NCI-H1436 treated with DMSO at 0.1 percent for 48 hours (cell line): ENCODE data around the gene ARAP1.
A peak's percentile ranks its signal among the peaks of the same experiment; 100 is the strongest.
"Not testable (repeated sequence)": the region's sequence is repeated elsewhere in the genome, so short reads cannot be mapped to it uniquely, and the experiment has no call there.

Experiments
- DNase-seq: peaks from one replicate; lab custom pipeline; 2025; lab: John Stamatoyannopoulos, UW

The ARAP1 gene

DNA sequence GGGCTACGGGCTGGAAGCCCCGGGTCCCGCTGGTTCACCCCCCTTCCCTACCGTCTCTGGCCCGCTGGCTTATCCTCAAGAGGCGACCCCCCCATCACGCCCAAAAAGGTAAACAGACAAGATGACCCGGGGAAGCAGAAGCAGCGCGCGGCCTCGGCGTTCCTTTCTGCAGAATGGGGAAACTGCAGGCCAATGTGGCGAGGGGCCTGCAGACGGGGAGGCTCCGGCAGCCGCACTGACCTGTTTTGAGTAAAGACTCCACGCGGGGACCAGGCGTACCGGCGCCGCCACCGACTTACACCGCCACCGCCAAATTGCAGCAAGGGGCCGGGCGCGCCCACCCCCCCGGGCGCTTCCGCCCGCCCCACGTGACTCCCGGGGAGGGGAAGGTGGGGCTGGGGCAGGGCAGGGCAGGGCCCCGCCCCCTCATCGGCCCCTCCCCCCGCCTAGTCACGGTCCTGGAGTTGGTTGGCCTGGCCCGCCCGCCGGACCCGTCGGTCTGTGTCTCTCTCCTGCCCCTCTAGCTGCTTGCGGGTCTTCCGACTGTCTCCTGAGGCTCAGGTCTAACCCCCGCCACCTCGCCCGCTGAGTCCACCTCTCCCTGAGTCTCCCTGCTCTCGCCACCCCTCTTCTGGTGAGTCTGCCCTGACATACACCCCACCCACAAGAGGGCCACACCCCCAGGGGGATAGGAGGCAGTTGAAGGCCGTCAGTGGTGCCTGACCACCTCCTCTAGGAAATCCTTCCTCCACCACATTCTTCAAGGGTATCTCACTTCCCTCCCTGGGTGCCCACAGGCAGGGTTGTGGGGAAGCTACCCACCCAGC, at the start of gene ARAP1:
TSS of gene ARAP1 (minus strand) at position 321 of the 827 bp plus-strand sequence. CDS start 25,280 bp downstream, outside the sequence.
- no peak for DNase-seq

DNA sequence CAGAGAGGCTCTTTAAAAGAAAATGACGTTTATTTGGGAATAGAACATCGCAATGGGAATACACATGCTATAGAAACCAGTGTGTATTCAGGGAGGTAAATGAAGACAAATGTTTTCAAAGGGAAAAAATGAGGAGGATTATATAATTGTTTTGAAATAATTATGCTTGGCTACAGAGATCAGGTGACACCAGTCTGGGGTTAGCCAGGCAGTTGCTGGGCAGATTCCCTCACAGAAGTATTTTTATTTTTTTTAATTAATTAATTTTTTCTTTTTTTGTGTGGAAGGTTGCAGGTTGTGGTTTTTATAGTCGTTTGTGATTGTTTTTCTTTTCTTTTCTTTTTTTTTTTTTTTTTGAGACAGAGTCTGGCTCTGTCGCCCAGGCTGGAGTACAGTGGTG, 47.2 kb upstream of the ARAP1 start:
- no peak for DNase-seq

DNA sequence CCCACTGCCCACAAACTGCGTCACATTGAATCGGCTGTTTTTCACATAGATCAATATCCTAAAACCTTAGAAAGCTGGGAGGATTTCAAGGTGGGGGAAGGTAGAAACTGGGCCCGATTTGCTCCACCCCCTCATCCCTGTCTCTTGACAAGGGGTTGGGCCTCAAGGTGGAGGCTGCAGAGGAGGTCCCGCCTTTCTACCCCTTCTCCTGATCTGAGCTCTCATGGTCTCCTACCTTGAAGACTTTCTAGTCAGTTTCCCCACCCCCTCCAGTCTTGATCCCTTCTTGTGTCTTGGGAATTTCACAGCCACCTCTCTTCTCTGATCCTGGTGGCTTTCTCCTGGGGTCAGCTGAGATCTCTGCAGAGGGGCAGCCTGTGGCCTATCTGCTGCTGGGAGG, 46.2 kb upstream of the ARAP1 start:
- no peak for DNase-seq

DNA sequence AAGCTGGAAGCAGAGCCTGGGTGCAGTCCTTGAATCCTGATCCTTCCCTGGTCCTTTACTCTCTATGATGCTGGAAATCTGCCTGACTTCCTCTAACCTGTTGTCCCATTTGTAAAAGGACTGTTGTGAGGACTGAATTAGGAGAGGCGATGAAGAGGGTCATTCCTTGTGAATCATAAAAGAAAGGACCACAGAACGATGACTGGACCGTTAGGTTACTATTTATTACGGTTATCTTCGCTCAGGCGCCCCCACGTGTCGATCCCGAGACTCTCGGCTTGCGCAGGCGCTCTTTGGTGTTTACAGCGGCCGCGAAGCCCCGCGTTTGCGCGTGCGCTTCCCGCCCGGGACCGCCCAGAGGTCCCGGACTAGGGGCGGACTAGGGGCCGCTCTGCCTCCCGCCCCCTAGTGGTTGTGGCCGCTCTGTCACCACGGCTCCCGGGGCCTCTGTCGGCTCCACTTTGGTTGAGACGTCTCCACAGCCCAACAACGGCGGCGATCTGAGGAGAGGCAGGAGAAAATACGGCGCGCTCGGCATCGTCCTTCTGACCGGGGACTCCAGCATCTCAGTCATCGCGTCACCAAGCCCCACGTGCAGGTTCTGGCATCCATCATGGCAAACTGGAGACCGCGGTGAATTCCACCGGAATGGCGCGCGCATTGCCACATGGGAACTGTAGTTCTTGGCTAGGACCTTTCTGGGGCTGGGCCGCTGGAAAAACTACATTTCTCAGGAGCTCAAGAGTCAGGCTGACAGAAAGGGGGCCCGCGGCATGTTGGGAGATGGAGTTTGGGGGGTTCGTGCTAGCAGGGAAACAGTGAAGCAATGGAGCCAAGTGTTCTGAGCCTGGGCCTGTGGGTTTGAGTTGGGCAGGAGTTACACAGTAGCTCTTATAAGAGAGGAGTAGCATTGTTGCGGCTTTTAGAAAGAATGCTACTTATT, 41.5 kb upstream of the ARAP1 start, which contains the start of gene STARD10:
TSS of gene STARD10 (minus strand) at position 623 of the 943 bp plus-strand sequence. CDS start 12,866 bp downstream, outside the sequence.
- peak; percentile 77 for DNase-seq

DNA sequence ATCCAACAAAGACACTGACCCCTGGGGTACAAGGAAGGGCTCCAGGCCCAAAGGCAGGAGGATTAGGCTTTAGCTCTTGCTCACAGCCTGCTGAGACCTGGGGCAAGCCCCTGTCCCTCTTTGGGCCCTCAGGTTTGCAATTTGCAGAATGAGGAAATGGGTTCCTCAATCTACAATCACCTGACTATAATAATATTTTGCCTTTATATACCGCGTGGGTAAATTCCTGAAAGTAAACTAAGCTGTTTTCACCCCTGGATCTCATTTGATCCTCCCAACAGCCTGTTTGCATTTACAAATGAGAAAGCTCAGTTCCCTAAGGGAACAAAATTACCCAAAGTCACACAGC, 40.8 kb upstream of the ARAP1 start:
- DNase-seq = no peak

DNA sequence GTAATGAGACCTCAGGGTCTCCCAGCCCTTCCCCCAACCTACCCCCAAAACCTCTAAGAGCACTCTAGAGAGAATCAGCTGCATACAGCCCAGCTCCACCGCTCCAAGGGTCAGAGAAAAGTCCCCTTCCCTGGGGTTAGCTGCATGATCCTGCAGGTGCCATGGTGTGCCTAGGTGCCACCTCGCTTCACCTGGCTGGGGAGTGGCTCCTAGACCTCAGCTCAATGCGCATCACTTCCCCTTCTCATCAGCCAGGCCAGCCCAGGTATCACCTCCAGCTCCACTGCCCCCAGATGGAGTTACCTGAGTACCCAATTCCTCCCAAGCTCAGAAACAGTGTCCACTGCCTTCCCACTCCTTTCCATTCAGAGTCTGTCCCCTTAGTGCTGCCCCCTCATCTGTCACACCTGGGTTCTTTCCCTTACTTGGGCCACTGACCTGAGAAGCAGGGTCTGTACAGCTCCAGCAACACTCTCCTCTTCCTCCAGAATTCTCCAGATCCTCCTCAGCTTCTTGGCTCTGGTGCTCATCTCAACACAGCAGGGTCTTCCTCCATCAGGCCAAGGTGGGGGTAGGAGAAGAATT, 40.3 kb upstream of the ARAP1 start:
- no peak for DNase-seq

DNA sequence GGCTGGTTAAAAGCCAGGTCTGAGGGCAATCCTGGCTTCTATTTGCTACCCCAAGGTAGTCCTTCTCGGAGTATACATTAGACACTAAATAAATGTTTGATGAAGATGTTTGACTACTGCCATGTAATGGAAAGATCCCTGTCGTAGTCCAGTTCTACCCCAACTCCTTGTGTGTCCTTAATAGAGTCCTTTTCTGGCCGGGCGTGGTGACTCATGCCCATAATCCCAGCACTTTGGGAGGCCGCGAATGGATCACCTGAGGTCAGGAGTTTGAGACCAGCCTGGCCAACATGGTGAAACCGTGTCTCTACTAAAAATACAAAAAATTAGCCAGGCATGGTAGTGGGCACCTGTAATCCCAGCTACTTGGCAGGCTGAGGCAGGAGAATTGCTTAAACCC, 39.0 kb upstream of the ARAP1 start:
- not testable (repeated sequence) for DNase-seq

DNA sequence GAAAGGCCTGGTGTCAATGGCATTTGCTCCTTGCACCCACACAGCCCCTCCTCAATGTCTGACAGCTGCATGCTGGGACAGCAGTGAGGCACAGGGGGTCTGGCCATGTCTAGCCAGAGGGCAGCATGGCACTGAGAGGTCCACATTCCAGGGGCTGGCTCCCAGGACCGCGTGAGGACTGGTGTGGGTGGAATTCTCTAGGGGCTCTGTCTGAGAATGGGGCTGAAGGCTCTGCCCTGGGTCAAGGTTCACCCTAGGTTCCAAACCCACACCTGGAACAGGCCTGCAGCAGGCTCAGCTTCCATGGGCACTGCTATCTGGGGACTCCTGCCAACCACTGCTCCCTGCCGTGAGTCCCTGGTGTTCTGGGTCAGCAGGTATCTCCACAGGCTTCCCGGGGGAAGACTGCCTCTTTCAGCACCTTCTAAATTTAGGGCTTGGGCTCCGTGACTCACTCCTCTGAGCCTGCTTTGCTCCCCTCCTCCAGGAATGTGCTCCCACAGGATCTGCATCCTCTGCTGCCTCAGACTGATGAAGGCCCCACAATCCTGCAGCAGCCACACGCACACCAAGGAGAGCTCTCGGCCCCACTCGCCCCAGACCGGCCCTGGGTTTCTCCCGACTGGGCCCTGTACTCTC, 37.4 kb upstream of the ARAP1 start:
- no peak for DNase-seq

DNA sequence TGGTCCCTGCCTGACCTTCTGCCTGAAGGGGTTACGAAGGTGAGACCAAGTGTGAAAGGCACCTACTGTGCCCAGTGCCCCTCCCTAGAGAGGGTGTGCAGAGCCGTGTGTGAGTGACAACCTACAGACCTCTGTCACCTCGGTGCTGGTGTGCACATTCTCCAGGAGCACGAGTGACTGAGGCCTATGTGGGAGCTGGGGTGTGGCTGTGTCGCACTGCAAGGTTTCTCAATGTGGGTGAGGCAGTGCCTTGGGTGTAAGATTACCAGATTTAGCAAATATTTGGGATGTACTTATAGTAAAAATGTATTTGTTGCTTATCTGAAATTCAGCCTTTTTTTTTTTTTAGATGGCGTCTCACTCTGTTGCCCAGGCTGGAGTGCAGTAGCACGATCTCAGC, 36.0 kb upstream of the ARAP1 start:
- no peak for DNase-seq

DNA sequence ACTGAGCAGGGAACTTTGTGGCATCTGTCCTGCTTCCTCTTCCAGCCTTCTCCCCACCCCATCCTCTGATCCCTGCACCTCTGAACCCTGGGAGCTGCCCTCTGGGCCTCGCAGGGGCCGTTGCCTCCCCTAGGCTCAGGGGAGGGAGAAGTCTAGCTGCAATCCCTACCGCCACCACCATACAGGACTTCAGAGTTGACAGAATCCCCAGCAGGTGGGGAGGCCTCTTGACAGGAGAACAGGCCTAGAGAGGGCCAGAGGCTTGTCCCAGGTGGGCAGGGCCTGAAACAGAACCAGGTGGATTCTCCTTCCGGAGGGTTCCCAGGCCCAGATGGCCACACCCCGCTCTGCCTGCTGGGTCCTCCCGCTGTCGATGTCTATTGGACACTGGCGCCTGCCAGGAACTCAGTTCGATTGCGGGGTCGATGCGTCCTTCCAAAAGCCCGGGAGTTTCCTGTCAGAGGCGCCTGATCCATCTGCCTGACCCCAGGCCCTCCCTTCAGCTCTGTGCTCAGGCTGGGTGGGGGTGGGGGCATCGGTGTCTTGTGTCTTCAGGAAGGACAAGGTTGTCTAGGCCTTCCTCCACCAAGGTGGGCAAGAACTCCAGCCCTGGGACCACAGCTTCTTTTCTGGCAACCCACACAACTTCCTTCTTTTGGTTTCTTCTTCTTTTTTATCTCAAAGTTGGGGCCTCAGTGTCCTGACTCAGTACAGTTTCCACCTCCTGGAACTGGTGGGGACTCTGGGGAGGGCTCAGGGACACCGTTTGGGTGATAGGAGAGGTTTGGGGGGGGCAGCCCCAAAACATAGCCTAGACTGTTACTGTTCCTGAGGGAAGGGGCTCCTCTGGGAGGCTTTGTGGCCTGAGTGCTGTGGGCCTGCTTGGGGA, 35.3 kb upstream of the ARAP1 start:
- DNase-seq = no peak

DNA sequence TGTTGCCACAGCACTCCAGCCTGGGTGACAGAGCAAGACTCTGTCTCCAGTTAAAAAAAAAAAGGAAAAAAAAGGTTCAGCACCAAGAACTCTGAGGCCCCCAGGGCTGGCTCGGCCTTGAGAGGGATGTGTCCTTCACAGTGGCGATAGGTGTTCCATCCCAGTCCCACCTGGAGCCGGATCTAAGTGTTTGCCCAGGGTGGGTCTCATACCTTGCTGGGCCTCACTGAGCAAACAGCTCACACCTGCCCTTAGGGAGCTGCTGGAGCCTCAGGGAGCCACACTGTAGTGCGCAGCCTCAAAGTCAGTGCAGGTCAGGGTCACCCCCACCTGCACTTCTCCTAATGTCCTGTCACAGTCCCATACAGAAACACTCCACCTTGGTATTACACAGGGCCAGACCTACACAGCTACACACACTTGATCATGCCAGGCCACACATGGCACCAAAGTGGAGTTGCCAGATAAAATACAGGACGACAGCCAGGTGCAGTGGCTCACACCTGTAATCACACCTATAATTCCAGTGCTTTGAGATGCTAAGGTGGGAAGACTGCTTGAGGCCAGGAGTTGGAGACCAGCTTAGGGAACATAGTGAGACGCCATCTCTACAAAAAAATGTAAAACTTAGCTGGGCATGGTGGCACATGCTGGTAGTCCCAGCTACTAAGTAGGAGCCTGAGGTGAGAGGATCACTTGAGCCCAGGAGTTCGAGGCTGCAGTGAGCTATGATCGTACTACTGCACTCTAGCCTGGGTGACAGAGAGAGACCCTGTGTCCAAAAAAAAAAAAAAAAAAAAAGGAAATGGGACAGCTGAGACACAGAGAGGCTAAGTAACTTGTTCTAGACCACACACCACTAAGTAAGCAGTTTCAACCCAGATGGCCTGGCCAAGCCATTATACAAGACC, 34.4 kb upstream of the ARAP1 start:
- no peak for DNase-seq

DNA sequence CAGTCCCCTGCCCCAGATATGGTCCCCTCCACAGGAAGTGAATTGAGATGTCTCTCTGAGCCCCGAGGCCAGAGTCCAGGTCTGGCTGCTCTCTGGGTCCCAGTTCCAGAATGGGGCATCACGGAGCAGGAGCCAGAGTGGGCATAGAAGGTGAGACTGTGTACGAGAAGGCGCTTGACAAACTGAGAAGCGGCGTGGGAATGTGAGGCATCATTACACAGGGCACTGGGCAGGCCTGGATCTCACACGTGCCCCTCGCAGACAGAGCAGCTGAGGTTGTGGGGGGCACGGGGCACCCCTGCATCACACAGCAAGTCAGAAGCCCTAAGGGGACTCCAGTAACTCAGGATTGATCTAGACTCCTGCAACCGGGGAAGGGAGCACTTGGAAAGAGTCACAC, 32.5 kb upstream of the ARAP1 start:
- DNase-seq = no peak

DNA sequence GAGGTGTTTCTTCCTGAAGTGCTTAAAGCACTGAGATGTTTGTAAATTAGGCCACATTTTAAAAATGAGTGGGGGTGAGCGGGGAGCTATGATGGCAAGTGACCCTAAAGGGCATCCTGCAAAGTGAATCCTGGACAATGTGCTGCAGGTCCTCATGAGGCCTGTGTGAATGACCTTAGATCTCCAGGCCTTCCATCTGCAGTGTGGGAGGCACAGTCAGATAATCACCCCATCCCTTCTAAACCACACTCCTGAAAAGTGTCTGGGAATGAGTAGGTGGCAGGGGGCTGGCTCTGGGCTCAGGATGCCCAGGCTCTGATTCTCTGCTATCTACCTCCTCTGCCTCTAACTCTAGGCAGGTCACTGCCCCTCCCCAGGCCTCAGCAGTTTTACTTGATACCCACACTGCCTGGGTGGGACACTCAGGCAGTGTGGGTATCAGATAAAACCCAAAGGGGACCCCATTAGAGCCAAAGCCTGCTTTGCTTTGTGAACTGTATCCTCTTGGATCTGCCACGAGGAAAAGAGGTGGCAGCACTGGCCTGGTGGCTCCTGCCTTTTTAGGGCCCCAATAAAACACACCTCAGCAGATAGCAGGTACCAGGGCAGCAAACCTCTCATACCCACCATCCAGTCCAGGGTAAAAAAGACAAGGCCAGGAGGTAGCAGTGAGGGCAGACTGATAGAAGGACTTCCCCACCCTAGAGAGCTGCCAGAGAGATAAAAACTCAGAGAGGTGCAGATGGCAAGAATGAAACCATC, 31.1 kb upstream of the ARAP1 start:
- no peak for DNase-seq

DNA sequence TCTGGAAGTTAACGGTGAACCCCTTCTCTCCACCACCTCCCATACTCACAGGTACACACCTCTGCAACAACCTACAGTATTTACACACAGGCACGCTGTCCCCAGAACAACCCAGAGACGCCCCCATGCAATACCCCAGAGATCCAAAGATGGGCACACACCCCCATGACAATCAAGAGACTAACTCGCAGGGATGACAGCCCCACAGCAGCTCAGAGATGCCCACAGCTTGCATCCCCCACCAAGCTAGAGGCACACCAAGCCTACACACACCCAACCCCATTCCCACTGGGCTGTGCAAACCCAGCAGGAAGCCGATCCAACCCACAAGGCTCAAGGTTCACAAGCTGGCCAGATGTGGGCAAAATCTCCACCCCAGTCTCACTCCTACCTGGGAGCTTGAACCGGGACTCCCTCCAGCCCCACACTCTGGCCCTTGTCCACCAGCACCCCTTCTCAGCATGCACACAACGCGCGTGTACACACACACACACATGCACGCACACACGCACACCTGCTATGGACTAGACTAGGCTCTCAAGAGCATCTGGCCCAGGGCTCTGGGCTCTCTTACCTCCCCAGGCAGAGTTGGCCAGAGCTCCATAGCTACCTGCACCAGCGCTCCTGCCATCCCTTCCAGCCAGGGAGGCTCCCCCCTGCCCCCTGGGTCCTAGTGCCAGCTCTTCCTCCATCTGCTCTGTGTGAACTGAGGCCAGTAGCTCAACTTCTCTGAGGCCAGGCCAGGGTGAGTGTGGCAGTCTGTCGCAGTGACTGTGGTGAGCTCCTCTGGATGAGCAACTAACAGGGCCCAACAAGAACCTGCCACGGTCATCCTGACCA, 30.1 kb upstream of the ARAP1 start:
- no peak for DNase-seq

DNA sequence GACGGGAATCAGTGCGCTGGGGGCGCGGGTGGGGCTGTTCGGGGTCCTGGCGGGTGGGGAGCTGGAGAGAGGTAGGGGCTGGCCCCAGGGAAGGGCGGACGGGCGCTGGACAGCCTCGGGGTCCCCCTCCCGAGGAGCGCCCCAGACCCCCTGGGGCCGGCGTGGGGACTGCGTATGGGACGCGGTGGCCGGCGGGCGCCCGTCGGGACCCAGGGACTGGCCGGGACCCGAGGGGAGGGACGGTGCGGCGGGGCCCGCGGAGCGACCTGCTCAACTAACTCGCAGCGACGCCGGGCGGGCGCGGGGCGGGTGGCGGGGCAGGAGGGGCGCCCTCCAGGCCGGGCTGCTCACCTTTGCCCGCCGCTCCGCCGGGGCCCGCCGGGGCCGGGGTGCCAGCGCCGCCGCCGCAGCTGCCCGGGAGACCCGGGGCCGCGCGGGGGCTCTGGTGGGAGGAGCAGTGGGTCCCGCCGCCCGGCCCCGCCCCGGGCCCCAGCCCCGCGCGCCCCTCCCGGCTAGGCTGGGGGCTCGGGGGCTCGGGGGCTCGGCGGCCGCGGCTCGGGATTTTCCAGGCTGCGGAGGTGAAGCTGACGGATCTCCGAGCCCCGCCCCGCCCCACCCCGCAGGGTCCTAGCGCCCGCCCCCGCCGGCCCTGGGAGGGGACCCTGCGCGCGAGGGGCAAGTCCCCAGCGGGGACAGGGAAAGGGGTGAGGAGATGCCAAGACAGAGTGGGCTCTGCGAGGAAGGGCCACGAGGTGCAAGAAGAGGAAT, 29.3 kb upstream of the ARAP1 start:
- DNase-seq = no peak

DNA sequence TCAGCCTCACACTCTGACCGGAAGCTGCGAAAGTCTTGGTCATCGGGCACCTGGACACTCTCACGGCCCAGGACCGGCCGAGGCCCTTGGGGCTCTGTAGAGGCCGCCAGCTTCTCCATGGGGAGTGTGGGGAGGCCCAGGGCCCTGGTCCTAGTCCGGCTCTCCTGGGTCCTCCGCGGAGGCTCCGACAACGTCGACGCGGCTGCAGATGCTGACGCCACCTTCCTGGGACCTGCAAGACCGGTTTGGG, 28.8 kb upstream of the ARAP1 start:
- DNase-seq = no peak

DNA sequence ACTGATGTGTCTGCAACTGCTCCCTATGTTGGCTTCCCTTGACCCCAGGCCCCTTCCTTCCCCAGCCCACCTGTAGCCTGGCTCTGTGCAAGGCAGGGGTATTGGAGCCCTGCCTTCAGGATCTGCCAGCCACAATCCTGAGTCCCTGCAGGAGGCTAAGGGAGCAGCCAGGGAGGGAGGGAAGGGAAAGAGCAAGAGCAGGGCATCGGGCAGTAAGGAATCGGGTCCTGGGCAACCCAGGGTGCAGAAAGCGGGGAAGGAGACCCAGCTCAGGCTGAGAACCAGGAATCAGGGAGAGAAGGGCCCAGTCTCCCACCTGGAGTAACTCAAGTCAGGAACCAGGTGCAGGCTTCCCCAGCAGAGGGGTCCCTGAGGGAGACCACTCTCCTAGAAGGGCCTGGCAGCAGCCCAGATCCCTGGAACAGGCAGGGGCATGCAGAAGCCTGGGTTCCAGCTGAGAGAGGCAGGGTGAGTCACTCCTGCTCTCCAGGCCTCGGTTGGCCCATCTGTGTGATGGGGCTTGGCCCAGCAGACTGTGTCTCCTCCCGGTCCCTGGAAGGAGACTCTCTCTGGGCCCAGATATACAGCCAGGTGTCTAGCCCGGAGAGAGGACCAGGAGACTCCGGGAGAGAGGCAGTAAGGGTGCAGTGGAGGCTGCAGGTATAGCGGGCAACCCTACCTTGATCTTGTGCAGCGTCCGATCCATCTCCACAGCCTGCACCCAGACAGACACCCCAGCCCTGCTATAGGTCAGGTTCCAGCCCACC, 28.3 kb upstream of the ARAP1 start:
- DNase-seq = no peak
